NCI-H345 treated with DMSO at 0.1 percent for 48 hours (cell line): Measurements from ENCODE around the gene PITPNM3.
A peak's percentile ranks its signal among the peaks of the same experiment; 100 is the strongest.
"Not testable (repeated sequence)": the region's sequence is repeated elsewhere in the genome, so short reads cannot be mapped to it uniquely, and the experiment has no call there.

Experiments used
- DNase-seq: peaks from one replicate; lab custom pipeline; 2025; ENCODE audit not compliant: unreplicated experiment; lab: John Stamatoyannopoulos, UW

Gene PITPNM3

DNA sequence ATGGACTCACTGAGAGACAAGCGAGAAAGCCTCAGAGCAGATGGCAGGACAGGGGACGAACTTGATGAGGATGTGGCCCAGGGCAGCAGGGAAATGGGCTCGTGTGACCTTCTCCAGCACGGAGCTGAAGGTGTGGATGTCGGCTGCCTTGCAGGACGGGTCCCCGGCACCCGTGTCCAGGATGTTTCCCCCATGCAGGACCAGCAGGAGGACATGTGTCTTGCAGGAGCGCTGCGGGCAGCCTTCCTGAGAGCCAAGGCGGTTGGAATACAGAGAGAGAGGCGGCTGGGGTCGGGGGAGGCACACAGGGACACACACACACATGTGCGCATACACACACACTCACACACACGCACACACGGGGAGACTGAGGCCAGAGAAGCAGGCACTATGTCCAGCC lies 72.8 kb downstream of the PITPNM3 start:
- no peak for DNase-seq

DNA sequence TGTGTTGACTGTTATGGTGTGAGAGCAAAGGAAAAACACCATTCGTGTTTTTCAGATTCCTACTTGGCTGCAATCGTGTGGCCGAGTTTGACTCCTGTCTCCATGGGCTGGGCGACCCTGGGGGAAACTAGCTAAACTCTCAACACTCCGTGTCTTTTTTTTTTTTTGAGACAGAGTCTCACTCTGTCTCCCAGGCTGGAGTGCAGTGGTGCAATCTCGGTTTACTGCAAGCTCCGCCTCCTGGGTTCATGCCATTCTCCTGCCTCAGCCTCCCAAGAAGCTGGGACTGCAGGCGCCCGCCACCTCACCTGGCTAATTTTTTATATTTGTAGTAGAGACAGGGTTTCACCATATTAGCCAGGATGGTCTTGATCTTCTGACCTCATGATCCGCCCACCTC lies 73.6 kb downstream of the PITPNM3 start:
- not testable (repeated sequence) for DNase-seq

DNA sequence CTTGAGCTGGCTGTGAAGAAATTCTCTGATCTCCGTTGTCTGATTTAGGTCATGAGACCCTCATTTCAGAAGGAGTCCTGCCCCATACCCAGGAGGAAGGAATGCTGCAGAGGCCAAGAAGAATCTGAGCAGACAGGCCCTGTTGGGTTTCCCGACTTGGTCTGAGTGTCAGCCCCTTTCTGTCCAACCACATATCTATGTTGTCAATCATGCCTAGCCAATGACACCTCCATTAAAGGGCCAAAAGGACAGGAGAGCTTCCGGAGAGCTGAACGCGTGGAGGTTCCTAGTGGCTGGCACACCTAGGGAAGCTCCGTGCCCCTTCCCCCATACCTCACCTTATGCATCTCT lies 74.3 kb downstream of the PITPNM3 start:
- no peak for DNase-seq

DNA sequence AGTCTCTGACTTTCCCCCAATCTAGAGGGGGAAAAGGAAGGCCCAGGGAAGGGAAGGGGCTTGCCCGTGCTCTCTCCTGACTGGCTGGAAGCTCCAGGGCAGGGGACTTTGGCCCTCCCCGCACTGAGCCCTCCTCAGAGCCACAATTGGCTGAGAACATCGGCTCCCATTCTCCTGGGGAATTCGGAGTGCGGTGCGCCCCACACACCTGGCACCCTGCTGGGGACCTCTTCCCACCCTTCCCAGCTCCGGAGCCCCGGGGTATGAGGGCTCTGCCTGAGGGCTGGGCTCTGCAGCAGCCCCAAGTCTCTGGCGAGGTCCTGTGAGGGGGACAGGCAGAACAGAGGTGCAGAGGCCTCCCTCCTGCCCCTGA lies 76.1 kb downstream of the PITPNM3 start:
- DNase-seq, result no peak

DNA sequence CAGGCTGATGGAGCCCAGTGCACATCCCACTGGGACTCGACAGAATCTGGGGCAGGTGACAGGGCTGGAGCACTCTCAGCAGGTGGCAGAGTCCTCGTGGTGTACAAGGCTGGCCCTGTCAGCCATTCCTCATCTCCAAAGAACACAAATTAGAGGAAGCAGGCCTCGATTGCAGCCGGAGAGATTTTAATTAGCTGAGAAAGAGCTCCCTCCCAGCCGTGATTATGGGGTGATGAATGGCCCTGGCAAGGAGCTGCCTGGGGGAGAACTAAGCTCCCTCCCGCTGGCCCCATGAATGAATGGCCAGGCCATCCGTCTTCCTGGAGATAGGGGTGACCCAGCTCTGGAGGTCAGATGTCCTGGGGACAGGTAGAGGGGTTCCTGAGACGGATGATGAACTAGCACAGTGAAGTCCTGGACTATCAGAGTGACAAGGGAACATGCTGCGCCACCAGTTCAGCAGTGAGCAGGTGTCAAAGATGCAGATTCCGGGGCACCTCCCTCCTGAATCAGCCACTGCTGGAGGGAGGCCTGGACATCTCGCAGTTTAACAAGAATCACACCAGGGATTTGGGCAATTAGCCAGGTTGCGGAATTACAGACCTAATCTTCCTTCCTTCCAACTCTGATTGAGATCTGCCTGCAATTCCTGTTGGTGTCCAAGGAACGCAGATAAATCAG lies 76.6 kb downstream of the PITPNM3 start:
- no peak for DNase-seq

DNA sequence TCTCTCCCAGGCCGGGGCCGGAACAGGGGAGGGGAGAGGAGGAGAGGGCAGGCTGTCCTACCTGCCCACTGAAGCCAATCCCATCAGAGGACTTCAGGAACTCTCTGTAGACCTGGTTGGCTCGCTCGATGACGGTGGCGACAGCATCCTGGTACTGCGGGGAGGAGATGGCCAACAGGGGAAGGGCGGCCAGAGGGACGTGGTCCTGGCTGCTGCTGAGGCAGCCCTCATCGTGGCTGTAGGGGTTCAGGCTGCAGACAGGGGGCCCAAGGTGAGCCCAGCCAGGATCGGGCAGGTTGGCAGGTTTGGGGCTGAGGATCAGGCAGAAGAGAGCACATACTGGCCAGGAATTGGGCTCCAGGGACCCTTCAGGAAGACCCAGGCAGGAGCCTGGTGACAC lies 77.9 kb downstream of the PITPNM3 start:
- no peak for DNase-seq

DNA sequence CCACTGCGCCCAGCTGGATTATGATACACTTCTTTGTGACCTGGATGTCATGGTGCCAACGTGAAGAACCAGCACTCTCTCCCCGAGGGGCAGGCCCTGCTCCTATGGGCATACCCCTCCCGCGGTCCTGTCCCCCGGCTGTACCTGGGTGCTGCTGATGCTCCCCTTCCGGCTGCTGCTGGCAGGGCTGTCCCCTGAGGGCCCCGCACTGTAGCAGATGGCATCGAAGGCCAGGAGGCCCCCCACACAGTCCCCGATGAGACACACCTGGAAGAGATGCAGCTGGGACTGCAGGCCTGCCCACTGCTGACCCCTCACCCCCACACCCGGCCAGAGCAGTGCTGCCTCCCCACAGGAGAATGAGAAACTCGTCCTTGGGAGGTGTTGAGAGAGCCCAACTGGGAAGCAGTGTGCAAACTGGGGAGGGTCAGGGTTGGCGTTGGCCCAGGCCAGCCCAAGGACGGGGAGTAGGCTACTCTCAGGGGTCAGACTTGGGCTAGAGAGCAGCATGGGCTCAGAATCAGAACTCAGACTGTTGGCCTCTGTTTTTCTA lies 78.4 kb downstream of the PITPNM3 start:
- DNase-seq, result no peak

DNA sequence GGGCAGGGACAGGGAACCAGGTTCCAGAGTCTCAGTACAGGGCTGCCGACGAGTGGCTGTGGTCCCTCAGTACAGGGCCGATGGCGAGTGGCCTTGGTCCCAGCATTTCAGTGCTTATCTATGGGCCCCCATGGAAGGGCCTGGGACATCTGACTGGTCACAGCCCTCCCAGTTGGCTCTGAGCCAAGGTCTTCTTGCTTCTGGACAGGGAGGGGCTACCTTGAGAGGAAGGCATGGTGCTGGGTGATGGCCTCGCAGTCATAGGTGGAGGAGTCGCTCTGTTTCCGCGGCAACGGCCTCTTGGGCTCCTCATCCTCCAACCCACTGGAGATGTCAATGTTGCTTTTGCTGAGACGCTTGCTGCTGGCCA lies 79.6 kb downstream of the PITPNM3 start:
- DNase-seq, result no peak

DNA sequence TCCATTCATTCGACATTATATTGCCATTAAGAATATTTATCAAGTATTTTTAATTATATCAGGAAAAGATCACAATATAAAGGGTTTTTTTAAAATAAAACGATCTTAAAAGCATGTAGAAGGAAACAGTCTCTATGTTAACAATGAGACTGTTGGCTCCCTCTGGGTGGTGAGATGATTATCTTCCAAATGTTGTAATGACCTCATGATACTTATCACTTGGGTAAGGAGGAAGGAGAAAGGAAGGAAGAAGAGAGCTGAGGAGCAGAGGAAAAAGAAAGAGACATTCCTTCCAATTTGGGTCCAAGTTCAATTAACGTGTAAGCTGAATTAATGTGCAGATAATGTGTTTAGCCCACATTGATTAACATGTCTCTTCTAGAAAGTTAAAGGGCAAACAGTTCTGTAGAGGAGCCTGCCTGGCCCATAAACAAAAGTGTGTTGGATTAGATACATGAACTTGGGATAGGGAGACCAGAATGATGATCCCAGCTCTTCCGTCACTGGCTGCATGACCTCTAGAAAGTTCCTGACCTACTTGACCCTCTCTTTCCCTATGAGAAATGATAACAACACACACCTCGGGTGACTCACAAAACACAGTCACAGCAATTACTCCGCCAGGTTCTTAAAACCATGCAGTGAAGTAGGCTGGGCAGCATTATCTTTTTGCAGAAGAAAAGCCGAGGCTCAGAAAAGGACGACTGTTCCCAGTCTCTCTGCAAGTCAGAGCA lies 80.1 kb downstream of the PITPNM3 start:
- no peak for DNase-seq

DNA sequence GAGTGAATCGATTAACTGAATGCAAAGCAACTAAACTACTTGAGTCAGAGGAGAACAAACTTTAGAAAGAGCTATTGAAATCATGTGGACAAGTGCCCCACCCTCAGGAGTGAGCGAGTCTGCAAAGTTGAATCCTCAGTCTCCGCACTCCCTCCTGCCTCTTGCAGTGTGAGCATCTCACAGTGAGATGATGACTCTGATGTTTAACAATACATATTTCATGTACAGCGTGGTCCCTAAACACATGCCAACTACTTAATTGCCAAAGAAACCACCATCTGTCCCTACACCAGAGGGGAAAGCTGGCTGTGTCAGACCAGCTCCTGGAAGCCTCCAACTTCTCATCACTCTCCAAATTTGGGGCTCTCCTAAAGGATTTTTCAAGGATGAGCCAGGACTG lies 80.9 kb downstream of the PITPNM3 start:
- DNase-seq, result no peak

DNA sequence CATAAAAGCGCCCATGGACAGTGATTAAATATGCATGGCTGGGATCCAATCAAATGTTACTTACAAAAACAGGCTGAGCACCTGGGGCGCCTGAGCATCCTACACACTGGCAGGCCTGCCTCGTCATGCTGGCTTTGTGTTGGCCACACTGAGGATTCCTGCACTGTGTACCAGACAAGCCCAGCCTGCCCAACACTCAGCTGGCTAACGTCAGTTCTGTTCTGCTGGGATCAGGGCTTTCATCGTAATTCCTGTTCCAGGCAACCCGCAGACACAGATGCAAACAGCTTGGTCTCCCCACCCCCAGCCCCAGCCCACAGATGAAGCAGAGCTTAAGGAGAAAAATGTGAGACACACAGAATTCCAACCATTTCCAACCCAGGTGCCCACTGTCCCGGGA lies 81.4 kb downstream of the PITPNM3 start:
- no peak for DNase-seq

DNA sequence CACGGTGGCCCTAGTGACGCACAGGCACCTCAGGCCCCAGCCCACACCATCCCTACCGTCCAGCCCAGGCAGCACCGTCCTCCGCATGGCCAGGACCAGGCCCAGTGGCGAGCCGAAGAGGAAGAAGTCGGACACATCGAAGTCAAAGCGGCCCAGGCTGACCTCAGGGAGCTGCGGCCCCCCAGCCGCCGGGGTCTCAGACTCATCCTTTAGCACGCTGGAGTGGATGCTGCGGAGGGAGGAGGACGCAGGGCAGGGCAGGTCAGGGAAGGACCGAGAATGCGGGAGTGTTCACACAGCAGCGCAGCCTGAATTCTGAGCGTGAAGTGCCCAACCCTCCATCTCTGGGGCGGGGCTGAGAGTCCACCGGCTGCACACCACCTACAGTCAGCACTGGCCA lies 82.0 kb downstream of the PITPNM3 start:
- DNase-seq, result no peak

DNA sequence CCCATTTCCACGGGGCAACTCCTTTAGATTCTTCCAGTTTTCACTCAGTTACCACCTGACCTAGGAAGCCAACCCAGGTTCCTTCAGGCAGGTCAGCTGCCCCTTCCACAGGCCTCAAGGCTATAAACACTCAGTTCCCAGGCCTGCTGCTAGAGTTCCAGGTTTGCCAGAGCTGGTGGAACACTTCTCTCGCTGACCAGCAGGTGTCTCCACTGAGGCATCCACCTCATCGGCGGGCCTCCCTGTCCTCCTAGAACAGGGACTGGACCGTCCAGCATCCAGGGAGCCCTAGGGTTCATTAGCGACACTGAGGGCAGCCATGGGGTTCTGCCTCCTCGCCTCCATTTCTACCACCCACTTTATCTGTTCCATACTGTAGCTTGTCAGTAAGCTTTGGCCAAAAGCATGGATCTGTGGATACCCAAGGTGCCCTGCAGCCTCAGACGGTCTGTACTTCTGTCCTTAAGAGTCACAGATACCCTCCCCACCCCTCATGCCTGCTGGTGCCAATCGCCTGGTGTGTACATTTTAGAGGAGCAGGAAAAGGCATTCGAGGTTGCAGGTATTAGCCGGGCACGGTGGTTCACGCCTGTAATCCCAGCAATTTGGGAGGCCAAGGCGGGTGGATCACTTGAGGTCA lies 83.1 kb downstream of the PITPNM3 start:
- DNase-seq, result peak; percentile 0

DNA sequence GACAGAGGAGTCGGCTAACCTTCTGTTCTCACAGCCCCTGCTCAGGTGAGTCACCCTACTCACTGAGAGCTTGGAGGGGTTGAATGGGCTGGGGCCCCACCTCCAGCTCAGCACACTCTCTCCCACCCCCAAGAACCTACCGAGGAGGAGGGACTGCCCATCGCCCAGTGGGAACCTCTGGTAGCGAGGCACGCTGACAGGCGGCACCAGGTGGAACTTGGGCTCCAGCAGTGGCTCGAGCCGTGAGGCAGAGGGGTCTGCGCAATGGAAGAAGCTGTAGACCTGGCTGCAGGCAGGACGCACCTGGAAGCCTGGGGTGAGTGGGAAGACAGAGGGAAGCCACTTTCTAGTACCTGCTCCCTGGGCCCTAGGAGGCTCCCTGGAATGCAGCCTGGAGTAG lies 83.8 kb downstream of the PITPNM3 start:
- no peak for DNase-seq

DNA sequence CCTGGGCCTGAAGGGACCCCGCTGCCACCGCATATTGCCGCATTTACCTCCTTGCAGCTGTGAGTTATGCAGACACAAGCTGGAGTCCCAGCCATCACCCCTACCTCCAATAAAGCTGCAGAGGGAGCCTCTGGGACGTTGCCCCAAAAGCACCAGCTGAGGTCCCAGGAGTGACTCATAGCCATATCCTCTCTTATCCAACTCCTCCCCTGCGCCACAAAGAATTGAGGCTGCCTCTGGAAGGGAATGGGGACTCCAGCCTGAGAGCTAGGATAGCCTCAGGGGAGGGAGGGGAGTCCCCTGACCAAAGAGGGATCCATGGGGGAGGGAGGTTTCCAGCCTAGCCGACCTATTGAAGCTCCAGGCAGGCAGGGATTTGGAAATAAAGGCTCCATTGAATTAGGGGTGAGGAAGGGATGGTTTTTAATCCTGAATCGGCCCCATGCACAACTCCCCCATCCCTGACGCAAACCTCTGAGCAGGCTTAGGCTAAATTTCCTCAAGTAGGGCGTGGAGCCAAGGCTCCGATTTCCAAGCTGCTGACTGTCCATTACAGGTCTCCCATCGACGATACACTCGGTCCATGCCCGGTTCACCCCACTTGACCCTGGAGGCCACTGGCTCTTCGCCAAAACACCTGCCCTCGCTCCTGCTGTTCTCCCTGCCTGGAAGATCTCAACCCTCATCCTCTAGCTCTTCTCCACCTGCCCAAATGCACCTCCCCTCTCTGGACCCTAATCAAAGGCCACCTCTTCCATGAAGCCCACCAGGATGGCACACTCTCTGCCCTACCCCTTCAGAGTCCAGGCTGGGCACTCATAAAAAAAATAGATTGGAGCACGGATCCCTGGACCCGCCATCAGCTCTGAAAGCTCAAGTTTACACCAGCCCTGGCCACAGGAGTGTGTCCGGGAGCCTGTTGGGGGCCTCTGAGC lies 84.6 kb downstream of the PITPNM3 start:
- DNase-seq, result no peak

DNA sequence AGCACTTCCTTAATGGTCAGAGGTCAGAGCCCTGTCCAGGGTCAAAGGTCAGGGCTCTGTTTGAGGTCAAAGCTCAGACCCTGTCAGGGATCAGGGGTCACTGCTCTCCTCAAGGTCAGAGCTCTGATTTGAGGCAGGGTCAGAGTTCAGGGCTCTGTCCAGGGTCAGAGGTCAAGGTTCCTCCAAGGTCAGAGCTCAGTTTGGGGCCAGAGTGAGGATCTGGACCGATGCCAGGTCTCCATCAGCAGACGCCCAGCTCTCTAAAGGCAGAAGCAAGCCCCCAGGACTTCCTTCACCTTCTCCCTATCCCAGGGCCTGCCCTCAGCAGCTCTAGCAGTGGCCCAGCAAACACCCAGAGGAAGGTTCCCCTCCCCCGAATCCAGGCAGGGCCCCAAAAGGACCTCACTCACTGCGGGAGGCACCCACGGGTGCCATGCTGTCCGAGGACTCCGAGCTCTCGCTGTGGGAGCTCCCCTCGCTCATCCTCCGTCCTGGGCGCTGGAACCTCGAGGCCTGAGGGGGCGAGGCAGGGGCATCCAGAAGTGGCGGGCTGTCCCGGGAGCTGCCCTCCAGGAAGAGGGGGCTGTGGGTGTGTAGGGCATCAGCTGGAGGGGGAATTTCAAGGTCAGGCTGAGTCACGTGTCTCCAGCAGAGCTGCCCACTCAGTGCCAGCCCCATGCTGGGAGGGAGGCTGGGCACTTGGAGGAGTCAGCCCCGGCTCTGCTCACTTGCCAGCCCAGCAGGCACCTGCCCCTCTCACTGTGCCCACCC lies 85.4 kb downstream of the PITPNM3 start:
- no peak for DNase-seq

DNA sequence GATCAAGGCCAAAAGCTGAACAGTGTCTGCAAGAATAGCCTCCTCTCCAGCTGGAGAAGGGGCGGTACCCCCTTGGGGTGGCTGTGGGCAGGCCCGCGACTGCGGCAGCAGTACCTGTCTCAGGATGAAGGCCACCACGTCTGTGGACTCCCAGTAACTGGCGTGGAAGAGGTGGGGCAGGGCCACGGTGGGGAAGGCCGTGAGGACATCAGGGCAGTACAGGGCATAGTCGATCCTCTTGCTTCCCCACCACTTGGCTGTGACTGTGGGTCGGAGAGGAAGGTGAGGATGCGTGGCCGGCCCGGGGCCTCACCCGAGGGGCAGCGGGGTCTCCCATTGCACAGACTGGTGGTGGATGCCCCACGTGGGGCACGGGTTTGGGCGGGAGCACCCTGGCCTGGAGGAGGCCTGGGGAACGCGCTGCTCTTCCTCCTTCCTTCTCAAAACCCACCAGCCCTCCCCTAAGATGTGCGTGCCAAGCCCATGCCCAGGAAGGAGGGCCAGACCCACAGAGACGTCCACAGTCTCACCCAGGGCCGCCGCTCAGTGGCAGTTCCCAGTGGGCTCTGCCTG lies 86.1 kb downstream of the PITPNM3 start:
- no peak for DNase-seq

DNA sequence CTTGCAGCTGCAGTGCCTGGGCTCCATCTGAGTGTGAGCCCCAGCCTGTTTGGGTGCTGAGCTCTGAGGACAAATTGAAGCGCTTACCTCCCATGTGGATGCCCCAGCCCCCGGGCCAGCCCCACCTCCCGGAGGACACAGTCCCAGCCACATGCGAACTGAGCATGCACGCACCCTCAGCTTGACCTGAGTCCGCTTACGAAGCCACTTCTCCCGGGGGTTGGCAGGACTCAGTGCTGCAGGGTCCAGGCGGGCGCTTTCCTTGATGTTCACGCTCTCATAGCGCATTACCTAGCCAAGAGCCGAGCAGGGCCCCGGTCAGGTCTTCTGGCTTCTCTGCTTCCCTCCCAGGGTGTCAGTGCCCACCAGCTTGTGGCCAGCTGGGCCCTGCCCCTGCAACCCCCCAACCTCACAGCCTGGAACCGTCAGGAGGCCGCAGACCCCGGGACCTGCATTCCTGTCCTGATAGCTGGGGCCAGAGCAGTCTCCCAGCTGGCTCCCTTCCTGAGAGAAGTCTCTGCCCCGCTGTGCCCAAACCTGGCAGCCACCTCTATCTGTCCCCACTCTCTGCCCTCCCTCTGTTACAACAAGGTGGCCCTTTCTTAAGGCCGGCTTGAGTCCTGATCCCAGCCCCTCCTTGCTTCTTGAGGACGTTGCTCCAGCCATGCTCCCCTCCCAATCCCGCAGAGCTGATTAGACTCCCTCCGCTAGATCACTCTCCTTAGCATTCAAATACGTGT lies 88.1 kb downstream of the PITPNM3 start:
- DNase-seq, result no peak

DNA sequence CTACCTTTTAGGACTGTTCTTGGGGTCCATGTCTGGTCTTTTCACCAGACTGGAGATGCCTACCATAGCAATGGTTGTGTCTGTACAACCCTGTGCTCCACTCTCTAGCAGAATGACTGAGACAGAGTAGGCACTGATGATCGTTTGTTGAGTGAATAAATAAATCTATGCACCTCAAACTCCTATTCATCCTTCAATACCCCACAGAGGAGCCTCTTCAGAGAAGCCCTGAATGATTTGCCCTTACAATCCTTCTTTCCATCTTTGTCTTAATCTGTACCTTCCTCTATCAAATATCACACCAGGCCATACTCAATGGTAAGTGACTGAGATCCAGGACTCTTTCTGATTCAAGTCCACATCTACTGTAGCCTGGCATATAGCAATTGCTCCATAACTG lies 88.8 kb downstream of the PITPNM3 start:
- no peak for DNase-seq
